Activated CD4-positive, alpha-beta T cell treated with anti-CD3 and anti-CD28 coated beads, Interleukin-2, amount 50 U/mL, for 48 hours (primary cell): Measurements from ENCODE around the gene SMARCB1.
"Not testable (repeated sequence)": the region's sequence is repeated elsewhere in the genome, so short reads cannot be mapped to it uniquely, and the experiment has no call there.

Experiments
- DNase-seq, 2 experiments: peaks; one replicate each; pipeline ENCODE4 v3.0.0-alpha.2; 2020

SMARCB1 gene

DNA sequence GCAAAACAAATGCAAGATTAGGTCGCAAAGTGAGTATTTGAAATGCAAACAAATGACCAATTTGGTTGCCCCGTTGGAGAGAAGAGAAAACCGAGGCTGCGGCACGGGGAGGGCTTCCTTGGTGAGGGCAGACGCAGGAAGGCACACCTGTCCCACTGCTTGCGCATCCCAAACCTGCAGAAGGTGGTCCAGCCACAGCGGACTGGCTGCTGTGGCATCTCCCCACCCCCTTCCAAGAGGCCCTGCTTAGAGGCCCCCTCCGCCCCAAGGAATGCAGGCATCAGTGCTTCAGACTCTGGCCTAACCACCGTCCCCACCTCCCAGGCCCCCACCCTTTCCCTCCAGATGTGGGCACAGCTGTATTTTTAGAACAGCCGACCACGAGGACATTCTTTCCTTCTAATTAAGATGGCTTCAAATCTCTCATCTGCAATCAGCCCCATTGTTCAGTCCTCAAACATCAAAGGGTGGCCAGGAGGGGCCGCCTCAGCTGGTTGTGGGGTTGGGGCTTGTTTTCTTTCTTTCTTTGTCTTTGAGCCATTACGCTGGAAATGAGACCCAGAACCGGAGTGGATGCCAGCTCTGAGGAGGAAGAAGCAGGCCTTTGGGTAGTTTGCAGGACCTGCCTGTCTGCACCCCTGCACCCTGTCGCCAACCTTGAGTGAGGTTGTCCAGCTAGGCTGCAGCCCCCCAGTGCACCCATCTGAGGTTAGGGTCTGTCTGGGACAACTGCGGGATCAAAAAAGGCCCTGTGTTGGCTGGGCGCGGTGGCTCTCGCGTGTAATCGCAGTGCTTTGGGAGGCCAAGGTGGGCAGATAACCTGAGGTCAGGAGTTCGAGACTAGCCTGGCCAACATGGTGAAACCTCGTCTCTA, 61.5 kb downstream of the SMARCB1 start:
- no peak for DNase-seq

DNA sequence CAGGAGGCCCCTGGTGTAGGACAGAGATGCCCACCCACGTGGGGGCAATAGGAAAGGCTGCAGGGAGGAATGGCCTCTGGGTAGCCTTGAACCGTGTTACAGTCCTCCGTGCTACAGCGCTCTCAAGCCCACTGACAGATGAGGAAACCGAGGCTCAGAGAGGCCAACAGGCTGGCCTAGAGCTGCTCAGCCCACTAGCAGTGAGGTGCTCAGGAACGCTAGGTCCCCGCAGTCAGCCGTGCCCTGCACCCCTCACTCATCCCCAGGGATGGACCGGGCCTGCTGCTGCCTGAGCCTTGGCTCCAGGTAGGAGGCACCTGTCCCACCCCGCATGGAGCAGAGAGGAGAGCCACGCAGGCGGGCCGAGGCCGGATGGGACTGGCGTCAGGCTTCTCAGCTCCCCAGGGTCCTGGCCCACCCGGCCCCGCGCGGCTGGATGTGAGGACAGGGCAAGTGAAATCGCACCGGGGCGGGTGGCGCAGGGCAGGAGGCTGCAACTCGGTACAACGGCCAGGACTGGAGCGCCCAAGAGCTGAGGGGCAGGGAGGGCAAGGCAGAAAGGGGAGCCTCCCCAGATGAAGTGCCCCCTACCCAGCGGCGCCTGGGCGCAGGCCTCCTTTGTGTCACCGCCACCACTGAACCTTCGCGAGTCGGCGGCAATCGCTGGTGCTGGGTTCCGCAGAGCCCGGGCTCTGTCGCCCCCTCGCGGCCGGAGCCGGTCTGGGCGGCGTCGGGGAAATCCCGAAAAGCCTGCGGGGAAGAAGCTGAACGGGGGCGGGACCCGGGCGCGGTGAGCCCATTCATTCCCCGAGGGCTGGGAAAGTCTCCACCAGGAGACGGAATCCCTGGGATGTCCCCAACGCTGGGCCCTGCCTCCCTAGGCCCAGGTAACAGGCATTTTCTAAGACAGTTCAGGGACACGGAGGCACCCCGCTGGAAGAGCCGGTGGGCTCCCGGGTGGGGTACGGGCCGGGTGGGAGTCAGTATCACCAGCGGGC, 62.5 kb downstream of the SMARCB1 start:
- peak; percentile 89 to 91 for DNase-seq

DNA sequence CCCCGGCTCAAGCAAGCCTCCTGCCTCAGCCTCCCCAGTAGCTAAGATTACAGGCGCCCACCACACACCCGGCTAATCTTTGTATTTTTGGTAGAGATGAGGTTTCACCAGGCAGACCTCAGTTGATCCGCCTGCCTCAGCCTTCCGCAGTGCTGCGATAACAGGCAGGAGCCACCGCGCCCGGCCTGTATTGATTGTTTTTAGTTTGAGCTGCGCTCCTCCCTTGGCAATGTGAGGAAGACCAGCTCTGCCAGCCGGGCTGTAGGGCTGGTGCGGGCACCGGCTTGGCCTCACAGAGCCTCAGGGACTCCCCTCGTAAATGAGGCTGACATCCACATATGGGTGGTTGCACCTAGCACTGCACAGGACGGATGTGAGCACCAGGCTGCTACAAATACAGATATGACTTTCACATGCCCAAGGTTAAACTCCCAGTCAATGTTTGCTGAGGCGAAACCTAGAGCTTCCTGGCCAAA, 63.4 kb downstream of the SMARCB1 start:
- no peak for DNase-seq

DNA sequence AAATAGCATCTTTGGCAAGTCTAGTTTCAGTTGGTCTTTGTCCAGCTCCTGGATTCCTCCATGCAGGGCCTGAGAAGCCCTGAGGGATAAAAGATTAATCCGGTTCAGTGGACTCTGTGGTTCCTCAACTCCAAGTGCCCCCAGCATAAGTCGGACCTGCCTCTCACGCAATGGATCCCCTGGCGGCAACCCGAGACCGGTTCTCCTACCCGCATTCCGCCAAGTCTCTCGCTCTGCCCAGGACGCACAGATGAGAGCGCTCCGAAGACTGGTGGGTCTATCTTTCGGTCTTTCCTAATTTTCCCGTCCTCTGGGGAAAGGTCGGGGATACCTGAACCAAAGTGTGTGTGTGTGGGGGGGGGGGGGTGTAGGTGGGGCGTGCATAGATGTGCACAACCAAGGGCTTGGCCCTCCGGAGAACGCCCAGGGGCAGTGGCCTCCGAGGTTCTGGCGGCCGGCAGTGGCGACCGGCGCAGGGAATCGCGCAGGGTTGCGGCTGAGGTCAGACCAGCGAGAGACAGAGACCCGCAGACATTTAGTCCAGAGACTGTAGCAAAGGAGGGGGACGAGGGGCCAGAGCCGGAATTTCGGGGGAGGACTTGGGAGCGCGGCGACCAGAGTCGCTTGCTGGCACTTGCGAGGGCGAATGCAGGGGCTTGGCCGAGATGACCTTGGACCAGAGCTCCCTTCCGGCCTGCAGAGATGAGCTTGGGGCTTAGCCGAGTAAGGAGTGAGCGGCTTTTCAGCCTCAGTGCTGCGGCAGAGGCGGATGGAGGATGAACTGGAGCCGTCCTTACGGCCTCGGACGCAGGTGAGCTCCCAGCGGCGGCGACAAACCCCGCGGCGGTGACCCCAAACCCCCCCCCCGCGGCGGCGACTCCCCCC, 70.2 kb downstream of the SMARCB1 start:
- DNase-seq = peak; percentile 40 to 51

DNA sequence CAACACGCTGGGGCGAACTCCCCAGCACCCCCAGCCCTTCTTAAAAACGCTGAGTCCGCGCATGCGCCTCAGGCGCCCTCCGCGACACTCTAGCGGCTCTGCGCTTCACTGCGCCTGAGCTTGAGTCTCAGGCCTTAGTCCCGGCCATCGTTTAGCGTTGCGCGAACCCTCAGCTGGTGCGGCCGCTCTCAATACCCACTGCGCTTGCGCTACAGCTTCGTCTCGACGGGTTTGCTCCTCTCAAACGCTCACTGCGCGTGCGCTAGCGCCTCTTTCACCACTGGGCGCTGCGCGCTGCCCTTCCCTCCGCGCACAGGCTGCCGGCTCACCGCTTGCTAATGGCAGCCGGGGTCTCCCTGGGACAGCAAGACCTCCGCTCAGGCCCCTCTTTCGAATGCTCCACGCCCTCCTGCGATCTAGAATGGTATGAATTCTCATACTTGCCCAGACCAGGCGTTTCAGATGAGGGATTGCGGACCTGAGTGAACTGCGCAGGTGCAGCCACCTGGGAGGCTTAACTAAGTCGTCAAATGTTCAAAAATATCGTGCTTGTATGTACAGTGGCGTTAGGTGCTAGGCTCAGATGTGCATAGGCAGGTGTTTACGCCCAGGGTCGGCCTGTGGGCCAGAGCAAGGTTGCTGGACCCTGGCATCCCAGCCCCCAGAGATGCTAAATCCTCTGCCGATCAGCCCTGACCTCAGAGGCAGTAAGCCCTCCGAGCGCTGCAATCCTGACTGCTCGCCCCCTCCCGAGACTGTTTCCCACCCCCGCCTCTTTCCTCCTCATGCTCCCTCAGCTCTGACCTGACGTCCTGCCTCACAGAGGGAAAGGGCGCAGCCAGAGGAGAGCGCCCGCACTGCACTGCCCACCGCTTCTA, 71.1 kb downstream of the SMARCB1 start, which contains the start of gene SLC2A11:
Gene SLC2A11 (plus strand): TSS at position 270 of the 878 bp plus-strand sequence. CDS start 125 bp downstream, at position 395.
- peak; percentile 93 to 96 for DNase-seq

DNA sequence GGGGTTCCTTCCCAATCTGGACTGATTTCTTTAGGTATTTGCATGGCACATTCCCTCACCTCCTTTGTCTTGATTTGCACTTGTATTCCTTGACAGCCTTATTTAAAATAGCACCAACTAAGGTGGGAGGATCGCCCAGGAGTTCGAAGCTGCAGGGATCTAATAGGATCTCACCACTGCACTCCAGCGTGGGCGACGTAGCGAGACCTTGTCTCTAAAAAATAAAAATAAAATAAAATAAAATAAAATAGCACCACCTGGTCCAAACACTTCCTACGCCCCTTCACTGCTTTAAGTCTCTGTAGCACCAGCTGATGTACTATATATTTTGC, 71.7 kb downstream of the SMARCB1 start:
- no peak for DNase-seq

DNA sequence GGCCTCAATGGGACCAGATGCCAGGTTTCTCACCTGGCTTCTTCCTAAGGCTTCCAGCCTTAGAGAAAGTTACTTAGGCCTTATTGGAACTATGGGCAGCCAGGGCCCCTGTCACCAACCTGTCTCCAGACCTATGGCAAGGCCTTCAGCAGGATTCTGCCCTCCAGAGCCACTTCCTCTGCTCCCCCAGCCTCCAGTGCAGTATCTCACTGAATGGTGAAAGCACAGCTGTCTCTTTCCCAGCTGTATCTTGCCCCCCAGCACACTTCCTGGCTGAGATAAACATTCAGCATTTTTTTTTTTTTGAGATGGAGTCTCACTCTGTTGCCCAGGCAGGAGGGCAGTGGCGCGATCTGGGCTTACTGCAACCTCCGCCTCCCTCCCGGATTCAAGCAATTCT, 72.4 kb downstream of the SMARCB1 start:
- no peak for DNase-seq

DNA sequence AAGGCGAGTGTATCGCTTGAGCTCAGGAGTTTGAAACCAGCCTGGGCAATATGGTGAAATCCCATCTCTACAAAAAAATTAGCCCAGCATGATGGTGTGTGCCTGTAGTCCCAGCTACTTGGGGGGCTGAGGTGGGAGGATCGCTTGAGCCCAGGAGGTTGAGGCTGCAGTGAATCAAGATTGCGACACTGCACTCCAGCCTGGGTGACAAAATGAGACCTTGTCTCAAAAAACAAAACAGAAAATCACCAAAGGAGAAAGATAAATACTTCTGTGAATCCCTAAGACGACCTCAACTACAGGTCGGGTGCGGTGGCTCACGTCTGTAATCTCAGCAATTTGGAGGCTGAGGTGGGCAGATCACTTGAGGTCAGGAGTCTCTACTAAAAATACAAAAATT, 73.4 kb downstream of the SMARCB1 start:
- DNase-seq = not testable (repeated sequence)

DNA sequence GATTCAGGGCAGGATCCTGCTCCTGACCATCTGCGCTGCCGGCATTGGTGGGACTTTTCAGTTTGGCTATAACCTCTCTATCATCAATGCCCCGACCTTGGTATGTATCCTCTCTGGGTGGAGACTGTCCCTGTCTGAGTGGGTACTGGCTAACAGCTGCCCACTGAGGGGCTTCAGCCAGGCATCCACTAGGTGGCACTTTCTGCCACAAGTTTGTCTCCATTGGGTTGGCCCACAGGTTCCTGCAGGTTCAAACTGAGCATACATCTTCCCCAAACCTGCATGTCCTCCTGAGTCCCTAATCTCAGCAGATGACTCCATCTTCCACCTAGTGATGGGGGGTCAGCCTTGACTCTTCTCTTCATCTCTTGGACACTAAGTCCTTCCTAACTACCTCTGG, 75.3 kb downstream of the SMARCB1 start:
- DNase-seq = peak; percentile 48 to 56

DNA sequence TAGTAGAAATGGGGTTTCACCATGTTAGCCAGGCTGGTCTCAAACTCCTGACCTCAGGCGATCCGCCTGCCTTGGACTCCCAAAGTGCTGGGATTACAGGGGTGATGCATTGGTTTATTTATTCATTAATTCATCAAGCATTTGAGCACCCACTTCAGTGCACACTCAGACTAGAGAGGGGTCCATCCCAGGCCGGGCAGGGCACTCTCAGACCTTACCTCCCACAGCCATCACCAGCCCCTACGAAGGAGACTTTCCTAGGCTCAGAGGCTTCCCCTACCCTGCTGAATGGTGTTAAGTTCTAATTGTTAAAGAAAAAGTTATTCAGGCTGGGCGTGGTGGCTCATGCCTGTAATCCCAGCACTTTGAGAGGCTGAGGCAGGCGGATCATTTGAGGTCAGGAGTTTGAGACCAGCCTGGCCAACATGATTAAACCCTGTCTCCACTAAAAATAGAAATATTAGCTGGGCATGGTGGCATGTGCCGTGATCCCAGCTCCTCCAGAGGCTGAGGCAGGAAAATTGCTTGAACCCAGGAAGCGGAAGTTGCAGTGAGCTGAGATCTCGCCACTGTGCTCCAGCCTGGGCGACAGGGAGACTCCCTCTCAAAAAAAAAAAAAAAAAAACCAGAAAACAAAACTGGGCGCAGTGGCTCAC, 77.9 kb downstream of the SMARCB1 start:
- DNase-seq = not testable (repeated sequence)

DNA sequence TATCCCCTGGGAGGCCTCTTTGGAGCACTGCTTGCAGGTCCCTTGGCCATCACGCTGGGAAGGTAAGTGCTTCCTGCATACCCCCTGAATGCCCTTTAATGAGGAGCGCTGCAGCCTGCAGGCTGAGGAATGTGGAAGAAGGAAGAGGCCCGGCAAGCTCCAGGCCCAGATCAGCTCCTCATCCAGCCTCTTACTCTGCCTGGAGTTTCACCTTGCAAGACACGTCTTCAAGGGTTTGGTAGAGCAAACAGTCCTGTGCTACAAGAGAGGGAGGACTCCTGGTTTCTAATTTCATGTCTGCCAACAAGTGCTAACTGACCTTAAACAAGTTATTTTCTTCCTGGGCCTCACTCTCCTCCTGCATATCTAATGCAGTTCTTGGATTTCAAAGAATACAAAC, 81.8 kb downstream of the SMARCB1 start:
- no peak for DNase-seq

DNA sequence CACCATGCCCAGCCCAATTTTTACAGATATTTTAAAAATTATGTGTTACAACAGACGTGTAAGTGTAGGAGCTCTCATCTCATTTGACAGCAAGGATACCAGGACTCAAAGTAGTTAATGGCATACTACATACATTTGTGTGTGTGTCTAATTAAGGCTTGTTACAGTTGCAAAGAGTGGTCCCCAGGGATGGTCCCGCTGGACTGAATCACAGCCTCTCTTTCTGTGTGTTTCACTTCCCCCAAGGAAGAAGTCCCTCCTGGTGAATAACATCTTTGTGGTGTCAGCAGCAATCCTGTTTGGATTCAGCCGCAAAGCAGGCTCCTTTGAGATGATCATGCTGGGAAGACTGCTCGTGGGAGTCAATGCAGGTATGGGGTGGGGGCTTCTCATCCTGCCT, 88.1 kb downstream of the SMARCB1 start:
- DNase-seq = no peak

DNA sequence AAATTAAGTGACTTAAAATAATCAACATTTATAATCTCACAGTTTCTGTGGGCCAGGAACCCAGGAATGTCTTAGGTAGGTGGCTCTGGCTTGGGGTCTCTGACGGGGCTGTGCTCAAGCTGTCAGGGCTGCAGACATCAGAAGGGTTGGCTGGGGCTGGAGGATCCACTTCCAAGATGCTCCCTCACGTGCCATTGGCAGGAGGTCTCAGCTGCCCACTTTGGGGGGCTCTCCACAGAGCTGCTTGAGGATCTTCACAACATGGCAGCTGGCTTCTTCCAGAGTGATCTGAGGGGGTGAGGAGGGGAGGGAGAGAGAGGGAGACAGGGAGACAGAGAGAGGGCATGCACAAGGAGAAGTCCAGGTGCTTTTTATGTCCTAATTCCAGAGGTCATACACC, 89.0 kb downstream of the SMARCB1 start:
- no peak for DNase-seq

DNA sequence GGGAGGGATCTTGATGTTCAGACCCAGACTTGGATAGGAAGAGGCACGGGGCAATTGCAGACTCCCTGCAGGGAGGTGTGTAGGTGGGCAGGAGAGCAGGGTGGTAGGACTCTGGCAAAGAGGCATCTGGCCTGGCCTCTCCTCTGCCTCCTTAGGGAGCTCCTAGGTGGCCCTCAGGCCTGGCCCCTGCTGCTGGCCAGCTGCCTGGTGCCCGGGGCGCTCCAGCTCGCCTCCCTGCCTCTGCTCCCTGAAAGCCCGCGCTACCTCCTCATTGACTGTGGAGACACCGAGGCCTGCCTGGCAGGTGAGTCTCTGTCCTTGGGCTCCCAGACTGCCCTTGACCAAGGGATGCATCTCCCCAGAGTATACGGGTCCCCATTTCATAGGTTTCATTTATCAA, 90.8 kb downstream of the SMARCB1 start:
- DNase-seq = no peak

DNA sequence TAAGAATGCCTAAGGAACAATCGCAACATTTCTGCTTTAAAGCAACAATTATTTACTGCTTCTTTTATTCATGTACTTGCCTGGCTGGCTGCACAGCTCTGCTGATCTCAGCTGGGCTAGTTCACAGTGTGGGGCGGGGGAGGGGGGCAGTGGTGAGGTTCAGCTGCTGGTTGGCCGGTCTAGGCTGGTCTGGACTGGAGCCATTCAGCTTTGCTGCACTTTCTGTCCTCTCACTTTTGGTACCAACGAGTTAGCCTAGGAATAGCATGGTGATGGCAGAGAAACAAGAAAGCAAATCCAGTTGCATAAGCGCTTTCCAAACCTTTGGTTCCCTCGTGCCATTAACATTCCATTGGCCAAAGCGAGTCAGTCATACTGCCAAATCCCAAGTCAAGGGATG, 91.5 kb downstream of the SMARCB1 start:
- no peak for DNase-seq

DNA sequence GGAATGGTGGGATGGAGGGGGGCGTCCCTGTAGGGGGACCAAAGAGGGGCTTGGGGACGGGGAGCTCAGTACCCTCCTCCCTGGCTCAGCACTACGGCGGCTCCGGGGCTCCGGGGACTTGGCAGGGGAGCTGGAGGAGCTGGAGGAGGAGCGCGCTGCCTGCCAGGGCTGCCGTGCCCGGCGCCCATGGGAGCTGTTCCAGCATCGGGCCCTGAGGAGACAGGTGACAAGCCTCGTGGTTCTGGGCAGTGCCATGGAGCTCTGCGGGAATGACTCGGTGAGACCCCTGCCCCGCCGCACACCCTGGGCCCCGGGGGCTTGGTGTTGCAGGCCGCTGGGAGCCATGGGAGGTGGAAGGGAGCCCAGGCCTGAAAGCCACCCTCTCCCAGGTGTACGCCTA, 95.6 kb downstream of the SMARCB1 start:
- DNase-seq = no peak

DNA sequence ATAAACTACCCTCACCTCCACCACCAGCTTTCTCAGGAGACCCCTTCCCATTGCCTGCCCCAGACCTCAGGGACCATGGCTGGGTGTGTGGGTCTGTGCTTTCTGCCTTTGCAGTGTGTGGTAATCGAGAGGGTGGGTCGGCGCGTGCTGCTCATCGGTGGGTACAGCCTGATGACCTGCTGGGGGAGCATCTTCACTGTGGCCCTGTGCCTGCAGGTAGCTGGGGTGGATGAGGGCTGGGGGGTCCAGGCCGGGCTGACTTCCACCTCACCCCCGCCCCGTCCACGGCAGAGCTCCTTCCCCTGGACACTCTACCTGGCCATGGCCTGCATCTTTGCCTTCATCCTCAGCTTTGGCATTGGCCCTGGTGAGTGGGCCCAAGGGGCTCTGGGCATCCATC, 96.9 kb downstream of the SMARCB1 start:
- DNase-seq = no peak

DNA sequence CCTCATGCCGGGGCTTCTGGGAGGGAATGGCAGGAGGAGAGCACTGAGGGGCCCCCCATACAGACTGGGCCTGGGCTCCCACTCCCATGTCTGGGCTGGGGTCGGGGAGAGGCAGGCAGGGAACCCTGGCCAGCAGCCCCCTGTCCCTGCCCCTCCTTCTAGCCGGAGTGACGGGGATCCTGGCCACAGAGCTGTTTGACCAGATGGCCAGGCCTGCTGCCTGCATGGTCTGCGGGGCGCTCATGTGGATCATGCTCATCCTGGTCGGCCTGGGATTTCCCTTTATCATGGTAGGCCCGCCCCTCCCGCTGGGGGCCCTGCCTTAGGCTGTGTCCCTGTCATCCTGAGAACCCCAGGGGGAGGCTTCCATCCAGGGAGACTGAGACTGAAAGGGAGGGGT, 97.4 kb downstream of the SMARCB1 start:
- no peak for DNase-seq
